BE2C (cell line): Measurements from ENCODE around the gene KRTAP12-2.
"Not testable (repeated sequence)": the region's sequence is repeated elsewhere in the genome, so short reads cannot be mapped to it uniquely, and the experiment has no call there.

ENCODE experiments used
- DNase-seq: peaks from one replicate; pipeline ENCODE4 v3.0.0-alpha.2; 2020
- H3K27me3 ChIP-seq: fragments of 250-450 bp; sonication (Bioruptor Pico); 2 replicates; pipeline ENCODE4 v1.5.1; 2020; ENCODE audit warnings: mild to moderate bottlenecking
- H3K36me3 ChIP-seq: fragments of 250-450 bp; sonication (Bioruptor Pico); 2 replicates; pipeline ENCODE4 v1.5.1; 2020; ENCODE audit warnings: mild to moderate bottlenecking
- H3K4me1 ChIP-seq: fragments of 250-450 bp; sonication (Bioruptor Pico); 2 replicates; pipeline ENCODE4 v1.5.1; 2020
- H3K4me3 ChIP-seq: 2 replicates; pipeline ENCODE4 v1.5.1; 2011; ENCODE audit warnings: low read depth, low read length
- H3K9me3 ChIP-seq: fragments of 250-450 bp; sonication (Bioruptor Pico); 2 replicates; pipeline ENCODE4 v1.5.1; 2020
- TF ChIP-seq, protein P1 (sequence below): IDR thresholded peaks from 2 replicates; pipeline ENCODE4 v1.5.1; 2012; ENCODE audit warnings: mild to moderate bottlenecking, low read depth, low read length

Gene KRTAP12-2

GRCh38 chr21:44694776-44695175 lies 28.0 kb upstream of the KRTAP12-2 start:
- no peak overlapping the region for H3K4me3 ChIP-seq
- DNase-seq: no peak
- no peaks in the 10 kb centered on the region for H3K4me1 ChIP-seq
- no peaks in the 10 kb centered on the region for H3K36me3 ChIP-seq
- no peaks in the 10 kb centered on the region for H3K9me3 ChIP-seq
- TF ChIP-seq, protein P1, sequence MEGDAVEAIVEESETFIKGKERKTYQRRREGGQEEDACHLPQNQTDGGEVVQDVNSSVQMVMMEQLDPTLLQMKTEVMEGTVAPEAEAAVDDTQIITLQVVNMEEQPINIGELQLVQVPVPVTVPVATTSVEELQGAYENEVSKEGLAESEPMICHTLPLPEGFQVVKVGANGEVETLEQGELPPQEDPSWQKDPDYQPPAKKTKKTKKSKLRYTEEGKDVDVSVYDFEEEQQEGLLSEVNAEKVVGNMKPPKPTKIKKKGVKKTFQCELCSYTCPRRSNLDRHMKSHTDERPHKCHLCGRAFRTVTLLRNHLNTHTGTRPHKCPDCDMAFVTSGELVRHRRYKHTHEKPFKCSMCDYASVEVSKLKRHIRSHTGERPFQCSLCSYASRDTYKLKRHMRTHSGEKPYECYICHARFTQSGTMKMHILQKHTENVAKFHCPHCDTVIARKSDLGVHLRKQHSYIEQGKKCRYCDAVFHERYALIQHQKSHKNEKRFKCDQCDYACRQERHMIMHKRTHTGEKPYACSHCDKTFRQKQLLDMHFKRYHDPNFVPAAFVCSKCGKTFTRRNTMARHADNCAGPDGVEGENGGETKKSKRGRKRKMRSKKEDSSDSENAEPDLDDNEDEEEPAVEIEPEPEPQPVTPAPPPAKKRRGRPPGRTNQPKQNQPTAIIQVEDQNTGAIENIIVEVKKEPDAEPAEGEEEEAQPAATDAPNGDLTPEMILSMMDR: no peak
- H3K27me3 ChIP-seq: peaks cover 77% of the 10 kb centered on the region

DNA sequence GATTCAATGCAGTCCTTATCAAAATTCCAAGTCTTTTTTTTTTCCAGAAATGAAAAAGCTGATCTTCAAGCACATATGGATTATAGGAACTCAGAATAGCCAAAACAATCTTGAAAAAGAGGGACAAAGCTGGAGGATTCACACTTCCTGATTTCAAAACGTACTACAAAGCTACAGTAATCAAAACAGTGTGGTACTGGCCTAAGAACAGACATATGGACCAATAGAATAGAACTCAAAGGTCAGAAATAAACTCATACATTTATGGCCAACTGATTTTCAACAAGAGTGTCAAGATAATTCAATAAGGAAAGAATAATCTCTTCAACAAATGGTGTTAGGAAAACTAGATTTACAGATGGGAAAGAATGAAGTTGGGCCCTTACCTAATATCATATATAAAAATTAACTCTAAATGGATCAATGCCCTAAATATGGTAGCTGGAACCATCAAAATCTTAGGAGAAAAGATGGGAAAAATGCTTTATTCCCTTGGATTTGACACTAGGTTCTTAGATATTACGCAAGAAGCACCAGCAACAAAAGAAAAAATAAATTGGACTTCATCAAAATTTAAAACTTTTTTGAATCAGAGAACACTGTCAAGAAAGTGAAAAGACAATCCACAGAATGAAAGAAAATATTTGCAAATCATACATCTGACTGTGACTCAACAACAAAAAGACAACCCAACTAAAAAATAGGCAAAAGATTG lies 26.2 kb upstream of the KRTAP12-2 start:
- H3K9me3 ChIP-seq: no peaks in the 10 kb centered on the region
- no peaks in the 10 kb centered on the region for H3K4me1 ChIP-seq
- no peak overlapping the region for H3K4me3 ChIP-seq
- no peaks in the 10 kb centered on the region for H3K36me3 ChIP-seq
- no peak for DNase-seq
- TF ChIP-seq, protein P1: no peak
- peaks cover 68% of the 10 kb centered on the region for H3K27me3 ChIP-seq

DNA sequence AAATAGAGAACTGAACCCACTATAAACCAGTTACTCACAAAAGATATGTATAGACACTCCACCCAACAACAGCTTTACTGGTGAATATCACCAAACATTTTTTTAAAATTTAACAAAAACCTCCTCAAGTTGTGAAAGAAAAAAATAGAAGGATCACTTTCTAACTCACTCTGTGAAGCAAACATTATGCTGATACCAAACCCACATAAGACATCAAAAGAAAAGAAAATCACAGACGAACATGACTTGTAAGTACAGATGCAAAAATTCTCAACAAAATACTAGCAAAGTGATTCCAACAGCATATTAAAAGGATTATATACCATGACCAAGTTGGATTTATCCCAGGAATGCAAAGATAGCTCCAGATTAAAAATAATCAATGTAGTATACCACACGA lies 25.0 kb upstream of the KRTAP12-2 start:
- Histone ChIP-seq H3K4me1 (no peaks in the 10 kb centered on the region), H3K27me3 (peaks cover 67% of the 10 kb centered on the region), H3K9me3 (no peaks in the 10 kb centered on the region), H3K4me3 (no peak overlapping the region), H3K36me3 (no peaks in the 10 kb centered on the region)
- TF ChIP-seq, protein P1: no peak
- DNase-seq: no peak

DNA sequence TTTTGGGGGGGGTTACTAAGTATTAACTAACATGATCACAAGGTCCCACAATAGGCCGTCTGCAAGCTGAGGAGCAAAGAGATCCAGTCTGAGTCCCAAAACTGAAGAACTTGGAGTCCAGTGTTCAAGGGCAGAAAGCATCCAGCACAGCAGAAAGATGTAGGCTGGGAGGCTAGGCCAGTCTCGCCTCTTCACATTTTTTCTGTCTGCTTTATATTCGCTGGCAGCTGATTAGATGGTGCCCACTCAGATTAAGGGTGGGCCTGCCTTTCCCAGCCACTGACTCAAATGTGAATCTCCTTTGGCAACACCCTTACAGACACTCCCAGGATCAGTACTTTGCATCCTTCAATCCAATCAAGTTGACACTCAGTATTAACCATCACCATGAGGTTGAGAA lies 23.0 kb upstream of the KRTAP12-2 start:
- not testable (repeated sequence) for DNase-seq, H3K9me3 ChIP-seq, H3K4me1 ChIP-seq, H3K4me3 ChIP-seq, H3K36me3 ChIP-seq
- peaks cover 53% of the 10 kb centered on the region for H3K27me3 ChIP-seq

DNA sequence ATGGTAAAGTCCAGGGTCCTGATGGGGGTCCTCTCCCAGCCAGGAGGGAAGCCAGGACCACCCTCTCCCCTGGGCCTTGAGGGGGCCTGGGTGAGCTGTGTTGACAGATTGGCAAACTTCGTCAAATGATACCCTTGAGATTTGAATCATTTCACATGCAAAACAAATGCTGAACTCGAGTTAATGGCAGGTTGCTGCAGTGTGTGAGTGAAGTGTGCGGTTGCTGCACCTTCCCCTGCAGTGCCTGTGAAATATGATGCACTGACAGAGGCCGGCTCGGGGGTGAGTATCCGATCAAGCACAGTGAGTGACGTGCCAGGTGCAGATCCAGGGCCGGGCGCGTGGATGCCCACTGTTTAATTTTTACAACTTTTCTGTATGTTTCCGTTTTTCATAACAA lies 20.9 kb upstream of the KRTAP12-2 start:
- Histone ChIP-seq H3K36me3 (no peaks in the 10 kb centered on the region), H3K9me3 (no peaks in the 10 kb centered on the region), H3K4me3 (no peak overlapping the region), H3K27me3 (peaks cover 61% of the 10 kb centered on the region), H3K4me1 (no peaks in the 10 kb centered on the region)
- no peak for DNase-seq
- TF ChIP-seq, protein P1: no peak

GRCh38 chr21:44686843-44687561 lies 20.3 kb upstream of the KRTAP12-2 start:
- TF ChIP-seq, protein P1: no peak
- Histone ChIP-seq H3K27me3 (peaks cover 68% of the 10 kb centered on the region), H3K4me1 (no peaks in the 10 kb centered on the region), H3K36me3 (no peaks in the 10 kb centered on the region), H3K4me3 (no peak overlapping the region), H3K9me3 (no peaks in the 10 kb centered on the region)
- no peak for DNase-seq
